ENCODE data around the gene YBEY.

Gene YBEY

DNA sequence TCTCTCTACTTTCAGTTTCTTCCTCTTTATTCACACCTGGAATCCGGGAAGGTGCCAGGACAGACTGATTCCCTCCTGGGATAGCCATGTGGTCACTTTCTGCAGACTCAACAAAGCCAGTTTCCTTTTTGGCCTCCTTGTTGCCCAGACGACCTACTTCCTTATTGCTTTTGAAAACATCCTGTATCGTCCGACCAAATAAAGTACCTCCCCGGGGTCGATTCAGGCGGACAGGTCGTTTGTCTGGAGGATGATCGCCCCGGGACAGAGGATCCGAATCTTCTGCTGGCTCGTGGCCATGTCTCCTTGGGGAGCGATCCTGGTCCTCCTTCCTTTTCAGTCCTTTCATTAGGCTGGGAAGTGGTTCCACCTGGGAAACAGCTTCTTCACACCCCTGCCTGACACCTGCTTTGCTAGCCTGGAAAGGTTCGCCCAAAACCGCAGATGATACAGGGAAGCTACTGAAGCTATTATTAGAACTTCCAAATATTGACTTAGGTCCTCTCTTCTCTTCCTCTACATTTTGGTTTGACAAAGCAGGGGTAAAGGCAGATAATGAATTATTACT lies 2.0 kb upstream of the YBEY start (continued):
- no peak for TF ChIP-seq ZNF8 (CRISPR knock-in tag; IDR thresholded peaks at IDR 0.05)
- TF ChIP-seq ARNTL (CRISPR knock-in tag; IDR thresholded peaks at IDR 0.05; ENCODE audit: borderline replicate concordance, low read depth), result no peak

DNA sequence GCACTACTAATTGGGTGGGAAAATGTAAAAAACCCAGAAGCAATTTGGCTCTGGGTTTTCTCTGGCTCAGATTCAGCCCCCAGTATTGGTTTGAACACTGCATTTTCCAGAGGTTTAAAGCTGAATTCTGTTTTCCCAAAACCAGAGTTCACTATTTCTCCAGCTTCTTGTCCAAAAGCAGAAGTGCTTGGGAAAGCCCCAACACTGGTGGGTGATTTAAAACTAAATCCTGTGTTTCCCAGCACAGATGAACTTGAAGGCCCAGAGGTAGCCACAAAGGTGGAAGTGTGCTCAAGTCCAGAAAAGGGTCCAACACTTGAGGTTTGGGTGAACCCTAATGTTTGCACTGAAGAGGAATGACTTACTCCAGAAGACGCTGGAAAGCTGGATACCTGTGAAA lies 1.4 kb upstream of the YBEY start:
- ATAC-seq, result no peak
- TF ChIP-seq SNAI2 (CRISPR knock-in tag; IDR thresholded peaks at IDR 0.05) (no peak), ZFP3 (CRISPR knock-in tag; IDR thresholded peaks at IDR 0.05) (no peak), OSR1 (CRISPR knock-in tag; IDR thresholded peaks at IDR 0.05) (no peak), PPARA (CRISPR knock-in tag; IDR thresholded peaks at IDR 0.05; ENCODE audit: borderline replicate concordance) (no peak), ZNF8 (CRISPR knock-in tag; IDR thresholded peaks at IDR 0.05) (no peak), ZFP30 (CRISPR knock-in tag; IDR thresholded peaks at IDR 0.05) (no peak), GLIS3 (CRISPR knock-in tag; IDR thresholded peaks at IDR 0.05) (no peak)
- TF ChIP-seq, protein P1, sequence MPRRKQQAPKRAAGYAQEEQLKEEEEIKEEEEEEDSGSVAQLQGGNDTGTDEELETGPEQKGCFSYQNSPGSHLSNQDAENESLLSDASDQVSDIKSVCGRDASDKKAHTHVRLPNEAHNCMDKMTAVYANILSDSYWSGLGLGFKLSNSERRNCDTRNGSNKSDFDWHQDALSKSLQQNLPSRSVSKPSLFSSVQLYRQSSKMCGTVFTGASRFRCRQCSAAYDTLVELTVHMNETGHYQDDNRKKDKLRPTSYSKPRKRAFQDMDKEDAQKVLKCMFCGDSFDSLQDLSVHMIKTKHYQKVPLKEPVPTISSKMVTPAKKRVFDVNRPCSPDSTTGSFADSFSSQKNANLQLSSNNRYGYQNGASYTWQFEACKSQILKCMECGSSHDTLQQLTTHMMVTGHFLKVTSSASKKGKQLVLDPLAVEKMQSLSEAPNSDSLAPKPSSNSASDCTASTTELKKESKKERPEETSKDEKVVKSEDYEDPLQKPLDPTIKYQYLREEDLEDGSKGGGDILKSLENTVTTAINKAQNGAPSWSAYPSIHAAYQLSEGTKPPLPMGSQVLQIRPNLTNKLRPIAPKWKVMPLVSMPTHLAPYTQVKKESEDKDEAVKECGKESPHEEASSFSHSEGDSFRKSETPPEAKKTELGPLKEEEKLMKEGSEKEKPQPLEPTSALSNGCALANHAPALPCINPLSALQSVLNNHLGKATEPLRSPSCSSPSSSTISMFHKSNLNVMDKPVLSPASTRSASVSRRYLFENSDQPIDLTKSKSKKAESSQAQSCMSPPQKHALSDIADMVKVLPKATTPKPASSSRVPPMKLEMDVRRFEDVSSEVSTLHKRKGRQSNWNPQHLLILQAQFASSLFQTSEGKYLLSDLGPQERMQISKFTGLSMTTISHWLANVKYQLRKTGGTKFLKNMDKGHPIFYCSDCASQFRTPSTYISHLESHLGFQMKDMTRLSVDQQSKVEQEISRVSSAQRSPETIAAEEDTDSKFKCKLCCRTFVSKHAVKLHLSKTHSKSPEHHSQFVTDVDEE (CRISPR knock-in tag; IDR thresholded peaks at IDR 0.05), result no peak
- TF ChIP-seq, protein P2, sequence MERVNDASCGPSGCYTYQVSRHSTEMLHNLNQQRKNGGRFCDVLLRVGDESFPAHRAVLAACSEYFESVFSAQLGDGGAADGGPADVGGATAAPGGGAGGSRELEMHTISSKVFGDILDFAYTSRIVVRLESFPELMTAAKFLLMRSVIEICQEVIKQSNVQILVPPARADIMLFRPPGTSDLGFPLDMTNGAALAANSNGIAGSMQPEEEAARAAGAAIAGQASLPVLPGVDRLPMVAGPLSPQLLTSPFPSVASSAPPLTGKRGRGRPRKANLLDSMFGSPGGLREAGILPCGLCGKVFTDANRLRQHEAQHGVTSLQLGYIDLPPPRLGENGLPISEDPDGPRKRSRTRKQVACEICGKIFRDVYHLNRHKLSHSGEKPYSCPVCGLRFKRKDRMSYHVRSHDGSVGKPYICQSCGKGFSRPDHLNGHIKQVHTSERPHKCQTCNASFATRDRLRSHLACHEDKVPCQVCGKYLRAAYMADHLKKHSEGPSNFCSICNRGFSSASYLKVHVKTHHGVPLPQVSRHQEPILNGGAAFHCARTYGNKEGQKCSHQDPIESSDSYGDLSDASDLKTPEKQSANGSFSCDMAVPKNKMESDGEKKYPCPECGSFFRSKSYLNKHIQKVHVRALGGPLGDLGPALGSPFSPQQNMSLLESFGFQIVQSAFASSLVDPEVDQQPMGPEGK (CRISPR knock-in tag; IDR thresholded peaks at IDR 0.05; ENCODE audit: borderline replicate concordance), result no peak

DNA sequence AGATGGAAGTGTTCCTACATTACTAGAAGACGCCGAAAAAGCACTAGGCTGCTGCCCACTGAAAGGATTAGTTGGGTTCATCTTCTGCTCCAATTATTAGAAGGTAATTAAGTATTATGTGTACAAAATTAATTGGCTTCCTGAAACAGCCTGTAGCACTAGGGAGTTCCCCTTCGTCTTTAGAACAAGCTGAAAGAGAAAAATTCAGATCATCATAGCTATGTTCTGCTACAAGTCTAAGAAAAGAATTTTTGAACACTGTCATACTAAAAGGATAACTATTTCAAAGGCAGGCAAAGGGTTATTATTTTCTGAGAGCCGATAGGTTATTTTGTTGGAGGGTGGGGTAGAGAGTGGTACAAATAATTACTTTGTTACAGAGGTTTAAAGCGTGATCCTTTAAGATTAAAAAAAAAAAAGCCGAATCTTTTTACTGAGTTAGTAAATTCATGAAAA lies 908 bp upstream of the YBEY start, which contains the start of gene MCM3AP:
Gene MCM3AP, minus strand, starts transcription at position 406 of the 456 bp plus-strand sequence. Its CDS starts 325 bp downstream, at position 81.
- TF ChIP-seq ESRRG (CRISPR knock-in tag; IDR thresholded peaks at IDR 0.05) (no peak), ISL1 (CRISPR knock-in tag; IDR thresholded peaks at IDR 0.05) (no peak), OSR1 (CRISPR knock-in tag; IDR thresholded peaks at IDR 0.05) (no peak), SNAI2 (CRISPR knock-in tag; IDR thresholded peaks at IDR 0.05) (no peak), GLIS3 (CRISPR knock-in tag; IDR thresholded peaks at IDR 0.05) (no peak), RARB (CRISPR knock-in tag; IDR thresholded peaks at IDR 0.05) (no peak)
- TF ChIP-seq, protein P3, sequence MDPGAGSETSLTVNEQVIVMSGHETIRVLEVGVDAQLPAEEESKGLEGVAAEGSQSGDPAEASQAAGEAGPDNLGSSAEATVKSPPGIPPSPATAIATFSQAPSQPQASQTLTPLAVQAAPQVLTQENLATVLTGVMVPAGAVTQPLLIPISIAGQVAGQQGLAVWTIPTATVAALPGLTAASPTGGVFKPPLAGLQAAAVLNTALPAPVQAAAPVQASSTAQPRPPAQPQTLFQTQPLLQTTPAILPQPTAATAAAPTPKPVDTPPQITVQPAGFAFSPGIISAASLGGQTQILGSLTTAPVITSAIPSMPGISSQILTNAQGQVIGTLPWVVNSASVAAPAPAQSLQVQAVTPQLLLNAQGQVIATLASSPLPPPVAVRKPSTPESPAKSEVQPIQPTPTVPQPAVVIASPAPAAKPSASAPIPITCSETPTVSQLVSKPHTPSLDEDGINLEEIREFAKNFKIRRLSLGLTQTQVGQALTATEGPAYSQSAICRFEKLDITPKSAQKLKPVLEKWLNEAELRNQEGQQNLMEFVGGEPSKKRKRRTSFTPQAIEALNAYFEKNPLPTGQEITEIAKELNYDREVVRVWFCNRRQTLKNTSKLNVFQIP (CRISPR knock-in tag; IDR thresholded peaks at IDR 0.05; ENCODE audit: borderline replicate concordance, low read depth), result no peak
- TF ChIP-seq, protein P2 (CRISPR knock-in tag; IDR thresholded peaks at IDR 0.05; ENCODE audit: borderline replicate concordance), result no peak
- TF ChIP-seq, protein P4, sequence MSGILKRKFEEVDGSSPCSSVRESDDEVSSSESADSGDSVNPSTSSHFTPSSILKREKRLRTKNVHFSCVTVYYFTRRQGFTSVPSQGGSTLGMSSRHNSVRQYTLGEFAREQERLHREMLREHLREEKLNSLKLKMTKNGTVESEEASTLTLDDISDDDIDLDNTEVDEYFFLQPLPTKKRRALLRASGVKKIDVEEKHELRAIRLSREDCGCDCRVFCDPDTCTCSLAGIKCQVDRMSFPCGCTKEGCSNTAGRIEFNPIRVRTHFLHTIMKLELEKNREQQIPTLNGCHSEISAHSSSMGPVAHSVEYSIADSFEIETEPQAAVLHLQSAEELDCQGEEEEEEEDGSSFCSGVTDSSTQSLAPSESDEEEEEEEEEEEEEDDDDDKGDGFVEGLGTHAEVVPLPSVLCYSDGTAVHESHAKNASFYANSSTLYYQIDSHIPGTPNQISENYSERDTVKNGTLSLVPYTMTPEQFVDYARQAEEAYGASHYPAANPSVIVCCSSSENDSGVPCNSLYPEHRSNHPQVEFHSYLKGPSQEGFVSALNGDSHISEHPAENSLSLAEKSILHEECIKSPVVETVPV (CRISPR knock-in tag; IDR thresholded peaks at IDR 0.05), result no peak
- TF ChIP-seq, protein P5, sequence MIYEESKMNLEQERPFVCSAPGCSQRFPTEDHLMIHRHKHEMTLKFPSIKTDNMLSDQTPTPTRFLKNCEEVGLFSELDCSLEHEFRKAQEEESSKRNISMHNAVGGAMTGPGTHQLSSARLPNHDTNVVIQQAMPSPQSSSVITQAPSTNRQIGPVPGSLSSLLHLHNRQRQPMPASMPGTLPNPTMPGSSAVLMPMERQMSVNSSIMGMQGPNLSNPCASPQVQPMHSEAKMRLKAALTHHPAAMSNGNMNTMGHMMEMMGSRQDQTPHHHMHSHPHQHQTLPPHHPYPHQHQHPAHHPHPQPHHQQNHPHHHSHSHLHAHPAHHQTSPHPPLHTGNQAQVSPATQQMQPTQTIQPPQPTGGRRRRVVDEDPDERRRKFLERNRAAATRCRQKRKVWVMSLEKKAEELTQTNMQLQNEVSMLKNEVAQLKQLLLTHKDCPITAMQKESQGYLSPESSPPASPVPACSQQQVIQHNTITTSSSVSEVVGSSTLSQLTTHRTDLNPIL (CRISPR knock-in tag; IDR thresholded peaks at IDR 0.05; ENCODE audit: low read depth), result no peak
- TF ChIP-seq, protein P1 (CRISPR knock-in tag; IDR thresholded peaks at IDR 0.05), result no peak
- no peak for ATAC-seq

All from SK-N-SH treated with all-trans-retinoic acid at 6 μM for 48 hours (cell line).